Gastrocnemius medialis (tissue), 4 donors: ENCODE results near the gene ANKS4B.
A peak's percentile ranks its signal among the peaks of the same experiment; 100 is the strongest.

Source experiments
- POLR2A ChIP-seq, 2 donors: fragments of 450-650 bp; IDR thresholded peaks; one replicate each; pipeline ENCODE4 v1.6.1; 2017; ENCODE audit warnings: antibody characterized with exemption in 2 of 2, mild to moderate bottlenecking in 2 of 2, moderate library complexity in 2 of 2
- TF ChIP-seq, protein P1 (sequence below), 5 experiments: fragments of 450-650 bp in 3 of 5; fragments of 200-600 bp in 2 of 5; sonication (generic) in 2 of 5; IDR thresholded peaks in 4 of 5; conservative IDR thresholded peaks in 1 of 5; 1 replicate in 4 of 5; 2 replicates in 1 of 5; pipeline ENCODE4 v1.5.1; 2016 to 2019; ENCODE audit warnings: antibody characterized with exemption in 5 of 5, mild to moderate bottlenecking in 3 of 5, moderate library complexity in 3 of 5

DNA sequence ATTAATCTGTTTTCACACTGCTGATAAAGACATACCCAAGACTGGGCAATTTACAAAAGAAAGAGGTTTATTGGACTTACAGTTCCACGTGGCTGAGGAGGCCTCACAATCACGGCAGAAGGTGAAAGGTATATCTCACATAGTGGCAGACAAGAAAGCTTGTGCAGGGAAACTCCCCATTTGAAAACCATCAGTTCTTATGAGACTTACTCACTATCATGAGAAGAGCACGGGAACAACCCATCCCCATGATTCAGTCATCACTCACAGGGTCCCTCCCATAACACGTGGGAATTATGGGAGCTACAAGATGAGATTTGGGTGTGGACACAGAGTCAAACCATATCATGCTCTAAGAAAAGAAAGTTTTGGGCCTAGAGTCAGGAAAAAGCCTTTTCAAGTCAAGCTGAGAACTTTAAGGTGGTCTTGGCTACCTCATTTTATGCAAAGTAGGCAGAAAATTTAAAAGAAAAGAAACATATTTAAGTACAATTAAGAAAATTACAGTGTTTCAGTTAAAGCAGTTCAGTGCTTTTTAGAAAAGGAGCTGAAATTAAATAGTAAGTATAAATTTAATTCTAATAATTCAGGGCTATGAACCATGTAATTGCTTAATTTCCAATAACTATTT, 69.5 kb downstream of the ANKS4B start:
- peak in 1 of 2 donors; percentile 10 for TF ChIP-seq POLR2A (IDR thresholded peaks at IDR 0.05)
- TF ChIP-seq, protein P1, sequence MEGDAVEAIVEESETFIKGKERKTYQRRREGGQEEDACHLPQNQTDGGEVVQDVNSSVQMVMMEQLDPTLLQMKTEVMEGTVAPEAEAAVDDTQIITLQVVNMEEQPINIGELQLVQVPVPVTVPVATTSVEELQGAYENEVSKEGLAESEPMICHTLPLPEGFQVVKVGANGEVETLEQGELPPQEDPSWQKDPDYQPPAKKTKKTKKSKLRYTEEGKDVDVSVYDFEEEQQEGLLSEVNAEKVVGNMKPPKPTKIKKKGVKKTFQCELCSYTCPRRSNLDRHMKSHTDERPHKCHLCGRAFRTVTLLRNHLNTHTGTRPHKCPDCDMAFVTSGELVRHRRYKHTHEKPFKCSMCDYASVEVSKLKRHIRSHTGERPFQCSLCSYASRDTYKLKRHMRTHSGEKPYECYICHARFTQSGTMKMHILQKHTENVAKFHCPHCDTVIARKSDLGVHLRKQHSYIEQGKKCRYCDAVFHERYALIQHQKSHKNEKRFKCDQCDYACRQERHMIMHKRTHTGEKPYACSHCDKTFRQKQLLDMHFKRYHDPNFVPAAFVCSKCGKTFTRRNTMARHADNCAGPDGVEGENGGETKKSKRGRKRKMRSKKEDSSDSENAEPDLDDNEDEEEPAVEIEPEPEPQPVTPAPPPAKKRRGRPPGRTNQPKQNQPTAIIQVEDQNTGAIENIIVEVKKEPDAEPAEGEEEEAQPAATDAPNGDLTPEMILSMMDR (IDR thresholded peaks at IDR 0.05 in 4 of 5, conservative IDR thresholded peaks at IDR 0.05 in 1 of 5), result no peak
